Body of pancreas (tissue), 4 donors: ENCODE data around the gene HORMAD2.

ENCODE experiments used
- POLR2A ChIP-seq, 3 donors: fragments of 450-650 bp; IDR thresholded peaks; one replicate each; pipeline ENCODE4 v1.6.1; 2016; ENCODE audit warnings: antibody characterized with exemption in 3 of 3, mild to moderate bottlenecking in 2 of 3
- TF ChIP-seq, protein P1 (sequence below), 7 experiments: fragments of 450-650 bp in 4 of 7; fragments of 200-600 bp in 3 of 7; sonication (generic) in 3 of 7; IDR thresholded peaks; one replicate each; pipeline ENCODE4 v1.5.1; 2016 to 2019; ENCODE audit warnings: antibody characterized with exemption in 7 of 7

DNA sequence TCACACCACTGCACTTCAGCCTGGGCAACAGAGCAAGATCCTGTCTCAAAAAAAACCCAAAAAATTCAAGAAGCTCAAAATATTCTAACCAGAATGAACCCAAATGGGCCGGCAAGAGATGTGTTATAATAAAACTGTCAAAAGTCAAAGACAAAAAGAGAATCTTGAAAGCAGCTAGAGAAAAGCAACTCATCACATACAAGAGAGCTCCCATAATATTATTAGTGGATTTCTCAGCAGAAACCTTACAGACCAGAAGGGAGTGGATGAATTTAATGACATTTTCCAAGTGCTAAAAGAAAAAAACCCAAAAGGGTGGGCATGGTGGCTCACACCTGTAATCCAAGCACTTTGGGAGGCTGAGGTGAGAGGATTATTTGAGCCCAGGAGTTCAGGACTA lies 22.9 kb upstream of the HORMAD2 start:
- no peak for TF ChIP-seq POLR2A (IDR thresholded peaks at IDR 0.05)
- TF ChIP-seq, protein P1, sequence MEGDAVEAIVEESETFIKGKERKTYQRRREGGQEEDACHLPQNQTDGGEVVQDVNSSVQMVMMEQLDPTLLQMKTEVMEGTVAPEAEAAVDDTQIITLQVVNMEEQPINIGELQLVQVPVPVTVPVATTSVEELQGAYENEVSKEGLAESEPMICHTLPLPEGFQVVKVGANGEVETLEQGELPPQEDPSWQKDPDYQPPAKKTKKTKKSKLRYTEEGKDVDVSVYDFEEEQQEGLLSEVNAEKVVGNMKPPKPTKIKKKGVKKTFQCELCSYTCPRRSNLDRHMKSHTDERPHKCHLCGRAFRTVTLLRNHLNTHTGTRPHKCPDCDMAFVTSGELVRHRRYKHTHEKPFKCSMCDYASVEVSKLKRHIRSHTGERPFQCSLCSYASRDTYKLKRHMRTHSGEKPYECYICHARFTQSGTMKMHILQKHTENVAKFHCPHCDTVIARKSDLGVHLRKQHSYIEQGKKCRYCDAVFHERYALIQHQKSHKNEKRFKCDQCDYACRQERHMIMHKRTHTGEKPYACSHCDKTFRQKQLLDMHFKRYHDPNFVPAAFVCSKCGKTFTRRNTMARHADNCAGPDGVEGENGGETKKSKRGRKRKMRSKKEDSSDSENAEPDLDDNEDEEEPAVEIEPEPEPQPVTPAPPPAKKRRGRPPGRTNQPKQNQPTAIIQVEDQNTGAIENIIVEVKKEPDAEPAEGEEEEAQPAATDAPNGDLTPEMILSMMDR (IDR thresholded peaks at IDR 0.05) = no peak
